ENCODE measurements around the gene CCDC82.
"Not testable (repeated sequence)": the region's sequence is repeated elsewhere in the genome, so short reads cannot be mapped to it uniquely, and the experiment has no call there.

The CCDC82 gene

GRCh38 chr11:96389720-96390487 lies at the start of gene CCDC82, which contains the start of gene JRKL:
Gene CCDC82 (minus strand): TSS chr11:96389912. CDS start chr11:96384747, 5,165 bp downstream.
Gene JRKL (plus strand): TSS chr11:96390013. CDS start chr11:96390650, 637 bp downstream.
- peak within 1 kb of the TSS; percentile 91 to 92 for H3K4me3 ChIP-seq (replicated peaks in 1 of 2; ENCODE audit: low read depth in 2 of 2, low read length in 2 of 2)
- TF ChIP-seq CTCF (IDR thresholded peaks at IDR 0.05; ENCODE audit: low read depth, low read length) = no peak
- DNase-seq (ENCODE audit: low read depth in 2 of 2) = peak; percentile 95 to 97

- not testable (repeated sequence) for H3K4me3 ChIP-seq (replicated peaks in 1 of 2; ENCODE audit: low read depth in 2 of 2, low read length in 2 of 2); DNase-seq (ENCODE audit: low read depth in 2 of 2)
Observed at GRCh38 chr11:96432654-96433053, 42.9 kb upstream of the CCDC82 start.

GRCh38 chr11:96430668-96431067 lies 41.0 kb upstream of the CCDC82 start:
- no peak for TF ChIP-seq CTCF (IDR thresholded peaks at IDR 0.05; ENCODE audit: low read depth, low read length)
- no peak overlapping the region for H3K4me3 ChIP-seq (replicated peaks in 1 of 2; ENCODE audit: low read depth in 2 of 2, low read length in 2 of 2)
- no peak for DNase-seq (ENCODE audit: low read depth in 2 of 2)

GRCh38 chr11:96424693-96425092 lies 35.0 kb upstream of the CCDC82 start:
- DNase-seq (ENCODE audit: low read depth in 2 of 2) = peak; percentile 48 to 64
- no peak for TF ChIP-seq CTCF (IDR thresholded peaks at IDR 0.05; ENCODE audit: low read depth, low read length)
- H3K4me3 ChIP-seq (replicated peaks in 1 of 2; ENCODE audit: low read depth in 2 of 2, low read length in 2 of 2) = no peak overlapping the region

GRCh38 chr11:96413408-96413807 lies 23.7 kb upstream of the CCDC82 start:
- no peak for DNase-seq (ENCODE audit: low read depth in 2 of 2)
- no peak for TF ChIP-seq CTCF (IDR thresholded peaks at IDR 0.05; ENCODE audit: low read depth, low read length)

GRCh38 chr11:96412761-96413381 lies 23.2 kb upstream of the CCDC82 start:
- no peak for DNase-seq (ENCODE audit: low read depth in 2 of 2)
- H3K4me3 ChIP-seq (replicated peaks in 1 of 2; ENCODE audit: low read depth in 2 of 2, low read length in 2 of 2) = no peak overlapping the region
- no peak for TF ChIP-seq CTCF (IDR thresholded peaks at IDR 0.05; ENCODE audit: low read depth, low read length)

More at GRCh38 chr11:96413408-96413807, 23.7 kb upstream of the CCDC82 start:
- H3K4me3 ChIP-seq (replicated peaks in 1 of 2; ENCODE audit: low read depth in 2 of 2, low read length in 2 of 2) = no peak overlapping the region

- DNase-seq (ENCODE audit: low read depth in 2 of 2); H3K4me3 ChIP-seq (replicated peaks in 1 of 2; ENCODE audit: low read depth in 2 of 2, low read length in 2 of 2): not testable (repeated sequence)
Observed at GRCh38 chr11:96411412-96411811, 21.7 kb upstream of the CCDC82 start.
